ENCODE measurements around the gene SLC26A11.
"Not testable (repeated sequence)": the region's sequence is repeated elsewhere in the genome, so short reads cannot be mapped to it uniquely, and the experiment has no call there.

The SLC26A11 gene

DNA sequence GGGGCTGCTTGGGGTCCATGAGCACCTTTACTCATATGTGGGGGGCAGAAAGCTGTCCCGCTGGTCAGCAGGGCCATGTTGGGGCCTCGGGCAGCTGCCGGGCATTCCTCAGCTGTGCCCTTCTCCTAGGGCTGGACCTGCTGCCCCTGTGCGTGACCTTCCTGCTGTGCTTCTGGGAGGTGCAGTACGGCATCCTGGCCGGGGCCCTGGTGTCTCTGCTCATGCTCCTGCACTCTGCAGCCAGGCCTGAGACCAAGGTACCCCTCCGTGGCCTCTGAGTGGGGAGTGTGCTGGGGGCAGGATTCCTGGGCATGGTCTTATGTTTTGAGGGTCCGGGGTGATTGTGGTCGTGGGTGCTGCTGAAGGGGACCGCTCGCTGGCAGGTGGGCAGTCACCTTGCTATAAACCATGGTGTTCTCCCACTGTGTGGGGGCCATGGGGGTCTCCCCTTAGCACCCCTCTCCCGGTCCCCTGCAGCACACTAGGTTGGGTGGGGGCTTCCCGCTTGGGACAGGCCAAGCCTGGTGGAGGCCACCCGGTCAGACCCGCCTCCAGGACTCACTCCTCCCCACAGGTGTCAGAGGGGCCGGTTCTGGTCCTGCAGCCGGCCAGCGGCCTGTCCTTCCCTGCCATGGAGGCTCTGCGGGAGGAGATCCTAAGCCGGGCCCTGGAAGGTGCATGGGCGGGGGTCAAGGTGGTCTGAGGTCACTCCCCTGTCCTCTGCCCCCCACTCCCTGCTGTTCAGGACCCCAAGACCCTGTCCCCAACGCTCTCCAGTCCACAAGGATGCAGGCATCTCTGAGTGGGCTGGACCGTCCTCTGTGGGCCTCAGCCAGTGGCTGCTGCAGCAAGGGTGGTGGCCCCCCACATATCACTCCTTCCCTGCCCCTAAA is 28.0 kb downstream of the SLC26A11 start:
- no peak for TF ChIP-seq POLR2AphosphoS5 (IDR thresholded peaks at IDR 0.05; ENCODE audit: low read depth, low read length)
- TF ChIP-seq TAF1 (IDR thresholded peaks at IDR 0.05; ENCODE audit: borderline replicate concordance, low read depth, low read length), result no peak
- no peak for TF ChIP-seq POLR2A (IDR thresholded peaks at IDR 0.05; ENCODE audit: low read depth, low read length)
- no peak for FAIRE-seq

DNA sequence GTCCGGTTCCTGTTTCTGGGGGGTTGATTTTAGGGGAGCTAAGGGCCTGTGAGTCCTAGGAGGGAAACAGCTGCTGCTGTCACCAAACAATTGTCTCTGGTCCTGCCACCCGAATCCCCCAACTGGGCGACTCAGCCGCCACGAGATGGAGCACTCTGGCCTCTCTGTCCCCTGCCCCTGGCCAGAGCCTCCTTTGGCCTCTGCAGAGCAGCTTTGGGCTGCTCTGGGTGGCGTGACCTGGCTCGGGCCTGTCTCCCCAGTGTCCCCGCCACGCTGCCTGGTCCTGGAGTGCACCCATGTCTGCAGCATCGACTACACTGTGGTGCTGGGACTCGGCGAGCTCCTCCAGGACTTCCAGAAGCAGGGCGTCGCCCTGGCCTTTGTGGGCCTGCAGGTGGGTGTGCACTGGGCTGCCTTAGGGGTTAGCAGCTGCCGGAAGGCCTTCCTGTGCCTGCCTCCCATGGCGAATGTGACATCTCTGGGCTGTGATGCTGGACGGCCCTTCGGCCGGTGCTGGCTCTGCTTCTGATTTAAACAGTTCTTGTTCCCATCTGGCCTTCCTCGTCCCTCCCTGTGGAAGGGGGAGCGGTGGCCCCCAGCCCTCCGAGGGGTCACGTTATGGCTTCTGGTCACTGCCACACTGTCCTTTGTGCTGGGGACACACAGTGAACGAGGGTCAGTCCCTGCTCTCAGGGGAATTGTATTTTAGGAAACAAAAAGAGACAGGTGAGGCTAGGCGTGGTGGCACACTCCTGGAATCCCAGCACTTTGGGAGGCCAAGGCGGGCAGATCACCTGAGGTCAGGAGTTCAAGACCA is 28.9 kb downstream of the SLC26A11 start:
- FAIRE-seq (no peak), DNase-seq (ENCODE audit: insufficient read length) (peak; percentile 2)
- no peak for TF ChIP-seq POLR2AphosphoS5 (IDR thresholded peaks at IDR 0.05; ENCODE audit: low read depth, low read length)
- TF ChIP-seq POLR2A (IDR thresholded peaks at IDR 0.05; ENCODE audit: low read depth, low read length), result no peak
- TF ChIP-seq TAF1 (IDR thresholded peaks at IDR 0.05; ENCODE audit: borderline replicate concordance, low read depth, low read length), result no peak

More for the DNA sequence above, 28.0 kb downstream of the SLC26A11 start:
- no peak for DNase-seq (ENCODE audit: insufficient read length)

DNA sequence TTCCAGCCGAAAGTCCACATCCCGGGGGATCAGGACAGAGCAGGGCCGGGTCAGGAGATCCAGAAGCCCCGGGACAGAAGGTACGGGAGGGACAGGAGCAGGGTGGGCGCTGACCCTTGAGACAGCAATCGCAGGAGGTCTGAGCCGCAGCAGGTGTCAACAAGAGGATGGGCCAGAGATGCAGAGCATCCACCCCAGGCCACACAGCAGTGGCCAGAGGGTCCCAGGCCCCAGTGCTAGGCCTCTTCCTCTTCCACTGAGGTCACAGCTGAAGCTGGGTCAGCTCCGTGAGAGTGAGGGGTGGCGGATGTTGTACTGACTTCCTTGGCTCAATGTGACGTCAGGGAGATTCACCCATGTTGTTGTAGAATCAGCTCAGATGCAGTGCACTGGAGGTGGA is 31.7 kb downstream of the SLC26A11 start:
- no peak for TF ChIP-seq POLR2AphosphoS5 (IDR thresholded peaks at IDR 0.05; ENCODE audit: low read depth, low read length)
- no peak for TF ChIP-seq POLR2A (IDR thresholded peaks at IDR 0.05; ENCODE audit: low read depth, low read length)
- TF ChIP-seq TAF1 (IDR thresholded peaks at IDR 0.05; ENCODE audit: borderline replicate concordance, low read depth, low read length), result no peak
- FAIRE-seq (no peak), DNase-seq (ENCODE audit: insufficient read length) (no peak)

DNA sequence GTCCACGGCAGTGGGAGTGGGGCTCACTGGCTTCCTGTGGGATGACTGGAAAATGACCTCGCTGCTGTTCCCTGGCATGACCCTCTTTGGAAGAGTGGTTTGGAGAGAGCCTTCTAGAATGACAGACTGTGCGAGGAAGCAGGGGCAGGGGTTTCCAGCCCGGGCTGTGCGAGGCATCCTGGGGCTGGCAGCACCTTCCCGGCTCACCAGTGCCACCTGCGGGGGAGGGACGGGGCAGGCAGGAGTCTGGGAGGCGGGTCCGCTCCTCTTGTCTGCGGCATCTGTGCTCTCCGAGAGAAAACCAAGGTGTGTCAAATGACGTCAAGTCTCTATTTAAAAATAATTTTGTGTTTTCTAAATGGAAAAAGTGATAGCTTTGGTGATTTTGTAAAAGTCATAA is 32.6 kb downstream of the SLC26A11 start:
- DNase-seq (ENCODE audit: insufficient read length) (peak; percentile 79), FAIRE-seq (no peak)
- TF ChIP-seq POLR2A (IDR thresholded peaks at IDR 0.05; ENCODE audit: low read depth, low read length), result no peak
- no peak for TF ChIP-seq TAF1 (IDR thresholded peaks at IDR 0.05; ENCODE audit: borderline replicate concordance, low read depth, low read length)
- TF ChIP-seq POLR2AphosphoS5 (IDR thresholded peaks at IDR 0.05; ENCODE audit: low read depth, low read length), result no peak

DNA sequence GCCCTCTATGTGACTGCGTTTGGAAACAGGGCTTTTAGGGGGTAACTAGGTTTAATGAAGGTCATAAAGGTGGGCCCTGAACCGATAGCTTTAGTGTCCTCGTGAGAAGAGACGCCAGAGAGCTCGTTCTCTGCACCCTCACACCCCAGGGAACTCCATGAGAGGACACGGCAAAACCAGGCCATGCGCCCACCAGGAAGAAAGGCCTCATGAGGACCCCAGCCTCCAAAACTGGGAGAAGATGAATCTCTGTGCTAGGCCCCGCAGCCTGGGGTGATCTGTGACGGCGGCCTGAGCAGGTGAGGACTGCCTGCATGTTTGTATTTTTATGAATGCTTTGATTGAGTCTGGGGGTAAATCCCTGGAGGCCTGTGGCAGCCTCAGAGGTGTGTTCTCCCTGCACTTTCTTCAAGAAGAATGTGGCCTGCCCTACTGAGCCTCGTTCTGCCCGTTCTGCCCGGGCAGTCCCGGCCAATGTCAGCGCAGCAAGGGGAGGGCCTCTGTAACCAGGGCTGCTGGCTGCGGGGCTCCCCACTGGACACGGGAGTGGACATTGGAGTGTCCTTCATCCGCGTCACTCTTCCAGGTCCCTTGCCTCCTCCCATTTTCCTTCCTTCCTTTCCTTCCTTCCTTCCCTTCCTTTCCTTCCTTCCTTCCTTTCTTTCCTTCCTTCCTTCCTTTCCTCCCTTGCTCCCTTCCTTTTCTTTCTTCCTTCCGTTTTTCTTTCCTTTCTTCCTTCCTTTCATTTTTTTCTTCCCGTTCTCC is 33.6 kb downstream of the SLC26A11 start:
- TF ChIP-seq TAF1 (IDR thresholded peaks at IDR 0.05; ENCODE audit: borderline replicate concordance, low read depth, low read length) (no peak), POLR2AphosphoS5 (IDR thresholded peaks at IDR 0.05; ENCODE audit: low read depth, low read length) (no peak), POLR2A (IDR thresholded peaks at IDR 0.05; ENCODE audit: low read depth, low read length) (no peak)
- DNase-seq (ENCODE audit: insufficient read length), result no peak
- FAIRE-seq, result no peak

DNA sequence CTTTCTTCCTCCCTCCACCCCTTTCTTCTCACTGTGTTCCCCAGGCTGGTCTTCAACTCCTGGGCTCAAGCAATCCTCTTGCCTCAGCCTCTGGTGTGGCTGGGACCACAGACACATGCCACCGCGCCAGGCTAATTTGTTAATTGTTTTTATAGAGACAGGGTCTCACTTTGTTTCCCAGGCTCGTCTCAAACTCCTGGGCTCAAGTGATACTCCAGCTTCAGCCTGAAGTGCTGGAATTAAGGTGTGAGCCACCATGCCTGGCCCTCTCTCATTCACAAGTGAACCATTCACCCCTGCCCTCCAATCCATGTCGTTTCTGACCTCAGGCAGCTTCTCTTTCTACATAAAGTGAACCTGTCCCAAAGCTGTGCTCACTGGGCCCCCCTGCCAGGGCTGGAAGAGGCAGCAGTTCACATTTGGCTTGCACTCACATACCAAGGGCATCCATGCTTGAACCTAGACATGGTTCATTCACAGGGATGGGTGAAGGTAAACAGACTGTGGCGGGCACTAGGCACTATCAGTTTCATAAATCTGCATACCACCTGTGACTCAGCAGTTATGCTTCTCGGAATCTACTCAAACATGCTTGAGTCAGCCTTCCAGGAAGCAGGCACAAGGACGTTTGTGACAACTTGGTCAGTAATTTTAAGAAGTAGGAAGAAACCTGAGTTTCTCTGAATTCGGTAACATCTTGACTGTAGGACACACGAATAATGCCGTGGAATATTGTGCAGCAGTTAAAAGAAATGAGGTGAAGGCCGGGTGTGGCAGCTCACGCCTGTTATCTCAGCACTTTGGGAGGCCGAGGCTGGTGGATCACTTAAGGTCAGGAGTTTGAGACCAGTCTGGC is 34.4 kb downstream of the SLC26A11 start:
- TF ChIP-seq TAF1 (IDR thresholded peaks at IDR 0.05; ENCODE audit: borderline replicate concordance, low read depth, low read length) (no peak), POLR2AphosphoS5 (IDR thresholded peaks at IDR 0.05; ENCODE audit: low read depth, low read length) (no peak), POLR2A (IDR thresholded peaks at IDR 0.05; ENCODE audit: low read depth, low read length) (0 out of 2 replicates have a peak, but pooled peaks have one; percentile 26)
- FAIRE-seq (peak; percentile 87), DNase-seq (ENCODE audit: insufficient read length) (no peak)

DNA sequence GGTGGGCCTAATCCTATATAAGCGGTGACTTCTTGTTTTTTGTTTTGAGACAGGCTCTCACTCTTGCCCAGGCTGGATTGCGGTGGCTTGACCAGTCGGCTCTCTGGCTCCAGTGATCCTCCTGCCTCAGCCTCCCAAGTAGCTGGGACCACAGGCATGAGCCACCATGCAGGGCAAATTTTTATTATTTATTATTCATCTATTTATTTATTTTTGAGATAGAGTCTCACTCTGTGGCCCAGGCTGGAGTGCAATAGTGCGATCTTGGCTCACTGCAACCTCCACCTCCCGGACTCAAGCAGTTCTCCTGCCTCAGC is 35.8 kb downstream of the SLC26A11 start:
- no peak for DNase-seq (ENCODE audit: insufficient read length)
- TF ChIP-seq POLR2AphosphoS5 (IDR thresholded peaks at IDR 0.05; ENCODE audit: low read depth, low read length) (no peak), POLR2A (IDR thresholded peaks at IDR 0.05; ENCODE audit: low read depth, low read length) (no peak), TAF1 (IDR thresholded peaks at IDR 0.05; ENCODE audit: borderline replicate concordance, low read depth, low read length) (no peak)
- no peak for FAIRE-seq

DNA sequence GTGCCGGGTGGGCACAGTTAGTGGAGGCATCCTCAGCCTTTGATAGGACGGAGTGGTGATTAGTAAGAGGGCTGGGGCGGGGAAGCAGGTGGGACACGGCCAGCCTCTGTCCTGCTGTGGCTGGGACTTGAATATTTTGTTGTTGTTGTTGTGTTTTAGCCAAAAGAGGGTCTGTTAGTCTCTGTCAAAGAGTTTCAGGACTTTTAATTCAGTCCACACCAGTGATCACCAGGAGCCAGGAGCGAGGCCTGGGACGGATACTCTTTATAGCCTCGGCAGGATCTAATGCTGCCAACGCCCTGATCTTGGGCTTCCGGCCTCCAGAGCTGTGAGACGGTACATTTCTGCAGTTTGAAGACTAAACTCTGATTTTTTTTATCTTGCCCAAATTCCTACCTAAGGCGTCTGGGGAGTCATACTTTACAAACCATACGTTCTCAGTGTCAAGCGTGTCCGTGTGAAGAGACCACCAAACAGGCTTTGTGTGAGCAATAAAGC is 37.5 kb downstream of the SLC26A11 start:
- TF ChIP-seq TAF1 (IDR thresholded peaks at IDR 0.05; ENCODE audit: borderline replicate concordance, low read depth, low read length), result no peak
- TF ChIP-seq POLR2A (IDR thresholded peaks at IDR 0.05; ENCODE audit: low read depth, low read length), result no peak
- no peak for TF ChIP-seq POLR2AphosphoS5 (IDR thresholded peaks at IDR 0.05; ENCODE audit: low read depth, low read length)
- no peak for DNase-seq (ENCODE audit: insufficient read length)
- FAIRE-seq, result no peak

DNA sequence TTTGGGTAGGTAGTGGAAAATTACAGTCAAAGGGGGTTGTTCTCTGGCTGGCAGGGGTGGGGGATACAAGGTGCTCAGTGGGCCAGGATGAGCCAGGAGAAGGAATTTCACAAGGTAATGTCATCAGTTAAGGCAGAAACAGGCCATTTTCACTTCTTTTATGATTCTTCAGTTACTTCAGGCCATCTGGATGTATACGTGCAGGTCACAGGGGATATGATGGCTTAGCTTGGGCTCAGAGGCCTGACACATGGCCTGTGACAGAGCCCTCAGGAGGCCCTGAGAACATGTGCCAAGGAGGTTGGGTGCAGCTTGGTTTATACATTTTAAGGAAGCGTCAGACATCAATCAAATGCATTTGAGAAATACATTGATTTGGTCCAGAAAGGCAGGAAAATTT is 38.1 kb downstream of the SLC26A11 start:
- FAIRE-seq; DNase-seq (ENCODE audit: insufficient read length): not testable (repeated sequence)

DNA sequence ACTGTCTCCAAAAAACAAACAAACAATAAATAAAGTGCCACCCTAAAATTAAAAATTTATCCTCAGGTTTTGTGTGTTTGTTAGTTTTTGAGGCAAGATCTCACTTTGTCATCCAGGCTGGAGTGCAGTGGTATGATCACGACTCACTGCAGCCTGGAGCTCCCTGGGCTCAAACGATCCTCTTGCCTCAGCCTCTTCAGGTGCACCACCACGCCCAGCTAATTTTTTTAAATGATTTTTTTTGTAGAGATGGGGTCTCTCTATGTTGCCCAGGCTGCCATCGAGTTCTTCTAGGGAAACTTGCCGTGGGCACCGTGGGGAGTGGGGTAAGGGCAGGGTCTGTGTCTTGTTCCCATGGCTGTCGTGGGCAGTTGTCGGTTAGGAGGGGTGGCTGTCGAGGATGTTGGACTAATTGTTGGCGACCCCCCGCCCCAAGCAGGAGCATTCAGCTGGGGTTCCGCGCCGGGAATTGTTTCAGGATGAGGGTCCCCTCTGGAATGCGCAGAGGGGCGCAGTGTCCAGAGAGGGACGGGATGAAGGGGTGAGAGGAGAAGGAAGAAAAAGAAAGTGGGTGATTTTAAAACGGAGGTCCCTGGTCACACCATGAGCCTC is 39.3 kb downstream of the SLC26A11 start:
- DNase-seq (ENCODE audit: insufficient read length) (no peak), FAIRE-seq (no peak)
- TF ChIP-seq POLR2AphosphoS5 (IDR thresholded peaks at IDR 0.05; ENCODE audit: low read depth, low read length) (no peak), POLR2A (IDR thresholded peaks at IDR 0.05; ENCODE audit: low read depth, low read length) (no peak), TAF1 (IDR thresholded peaks at IDR 0.05; ENCODE audit: borderline replicate concordance, low read depth, low read length) (no peak)

Measured in GM12892 (cell line).